ENCODE data around the gene NGEF.

The NGEF gene

DNA sequence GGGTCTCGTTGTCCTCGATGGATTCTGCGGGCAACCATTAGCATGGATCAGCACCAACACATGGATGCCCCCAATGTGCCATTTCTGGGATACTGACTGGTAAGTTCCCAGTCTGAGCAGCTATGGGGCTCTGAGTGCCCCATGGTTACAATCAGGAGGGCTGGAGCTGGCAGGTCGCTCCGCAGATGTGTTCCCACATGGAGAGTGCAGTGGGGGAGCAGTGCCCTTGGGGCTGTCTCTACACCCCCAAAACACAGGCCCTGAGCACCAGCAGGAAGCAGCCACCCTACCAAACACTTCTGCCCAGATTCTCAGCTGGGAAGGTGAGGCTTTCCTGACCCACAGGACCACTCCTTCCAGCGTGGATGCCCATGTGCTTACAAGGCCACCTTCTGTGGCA, 8.0 kb downstream of the NGEF start:
- Histone ChIP-seq H3K36me3 (no peaks in the 10 kb centered on the region), H3K27me3 (peaks cover 16% of the 10 kb centered on the region), H3K4me3 (ENCODE audit: low read depth in 1 of 2, low read length in 1 of 2) (no peak overlapping the region), H3K4me1 (ENCODE audit: control insufficient read depth in 1 of 2, insufficient read depth in 1 of 2, low read depth in 1 of 2, low read length in 1 of 2) (no peaks in the 10 kb centered on the region), H3K27ac (no peak overlapping the region), H3K9me3 (no peaks in the 10 kb centered on the region)
- TF ChIP-seq, protein P1, sequence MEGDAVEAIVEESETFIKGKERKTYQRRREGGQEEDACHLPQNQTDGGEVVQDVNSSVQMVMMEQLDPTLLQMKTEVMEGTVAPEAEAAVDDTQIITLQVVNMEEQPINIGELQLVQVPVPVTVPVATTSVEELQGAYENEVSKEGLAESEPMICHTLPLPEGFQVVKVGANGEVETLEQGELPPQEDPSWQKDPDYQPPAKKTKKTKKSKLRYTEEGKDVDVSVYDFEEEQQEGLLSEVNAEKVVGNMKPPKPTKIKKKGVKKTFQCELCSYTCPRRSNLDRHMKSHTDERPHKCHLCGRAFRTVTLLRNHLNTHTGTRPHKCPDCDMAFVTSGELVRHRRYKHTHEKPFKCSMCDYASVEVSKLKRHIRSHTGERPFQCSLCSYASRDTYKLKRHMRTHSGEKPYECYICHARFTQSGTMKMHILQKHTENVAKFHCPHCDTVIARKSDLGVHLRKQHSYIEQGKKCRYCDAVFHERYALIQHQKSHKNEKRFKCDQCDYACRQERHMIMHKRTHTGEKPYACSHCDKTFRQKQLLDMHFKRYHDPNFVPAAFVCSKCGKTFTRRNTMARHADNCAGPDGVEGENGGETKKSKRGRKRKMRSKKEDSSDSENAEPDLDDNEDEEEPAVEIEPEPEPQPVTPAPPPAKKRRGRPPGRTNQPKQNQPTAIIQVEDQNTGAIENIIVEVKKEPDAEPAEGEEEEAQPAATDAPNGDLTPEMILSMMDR (IDR thresholded peaks at IDR 0.05), result no peak

DNA sequence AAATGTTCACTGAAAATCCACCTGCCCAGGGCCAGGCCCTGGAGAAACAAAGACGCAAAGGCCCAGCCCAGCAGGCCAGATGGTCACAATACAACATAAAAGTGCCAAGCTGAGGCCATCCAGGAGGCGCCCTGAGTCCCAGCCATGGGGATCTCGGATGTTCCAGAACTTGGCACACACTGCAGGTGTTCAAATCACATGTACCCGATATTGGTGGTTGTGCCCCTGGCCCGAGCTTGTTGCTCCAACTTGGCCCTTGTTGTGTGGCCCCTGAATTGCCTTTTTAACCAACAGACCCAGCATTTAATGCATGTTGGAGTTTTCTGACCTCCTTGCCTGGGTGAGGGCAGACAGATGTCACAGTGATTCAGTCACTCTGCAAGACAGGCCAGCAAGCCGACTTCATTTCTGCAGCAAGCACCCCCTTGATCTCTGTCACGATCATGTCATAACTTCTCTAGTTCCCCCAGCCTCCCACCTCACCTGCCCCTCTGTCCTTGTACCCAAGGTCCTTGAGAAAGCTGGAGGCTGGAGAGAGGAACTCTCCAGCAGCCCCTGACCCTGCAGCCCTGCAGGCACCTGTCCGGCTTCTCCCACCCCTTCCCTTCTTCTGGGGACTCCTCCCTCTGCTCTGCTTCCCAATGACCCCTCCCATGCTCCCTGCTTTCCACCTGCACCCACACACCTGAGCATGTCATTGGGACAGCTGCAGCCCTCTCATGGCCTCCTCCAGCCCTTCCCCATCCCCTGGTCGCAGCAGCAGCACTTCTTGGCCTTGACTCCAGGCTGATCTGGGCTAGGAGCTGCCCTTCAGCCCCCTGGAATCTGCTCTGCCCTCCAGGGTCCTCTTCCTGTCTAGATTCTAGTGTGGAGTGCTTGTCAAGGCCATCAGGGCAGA, 9.1 kb downstream of the NGEF start:
- Histone ChIP-seq H3K4me3 (ENCODE audit: low read depth in 1 of 2, low read length in 1 of 2) (no peak overlapping the region), H3K9me3 (no peaks in the 10 kb centered on the region), H3K27ac (no peak overlapping the region), H3K27me3 (peaks cover 16% of the 10 kb centered on the region), H3K4me1 (ENCODE audit: control insufficient read depth in 1 of 2, insufficient read depth in 1 of 2, low read depth in 1 of 2, low read length in 1 of 2) (no peaks in the 10 kb centered on the region), H3K36me3 (no peaks in the 10 kb centered on the region)
- TF ChIP-seq, protein P1 (IDR thresholded peaks at IDR 0.05), result no peak

DNA sequence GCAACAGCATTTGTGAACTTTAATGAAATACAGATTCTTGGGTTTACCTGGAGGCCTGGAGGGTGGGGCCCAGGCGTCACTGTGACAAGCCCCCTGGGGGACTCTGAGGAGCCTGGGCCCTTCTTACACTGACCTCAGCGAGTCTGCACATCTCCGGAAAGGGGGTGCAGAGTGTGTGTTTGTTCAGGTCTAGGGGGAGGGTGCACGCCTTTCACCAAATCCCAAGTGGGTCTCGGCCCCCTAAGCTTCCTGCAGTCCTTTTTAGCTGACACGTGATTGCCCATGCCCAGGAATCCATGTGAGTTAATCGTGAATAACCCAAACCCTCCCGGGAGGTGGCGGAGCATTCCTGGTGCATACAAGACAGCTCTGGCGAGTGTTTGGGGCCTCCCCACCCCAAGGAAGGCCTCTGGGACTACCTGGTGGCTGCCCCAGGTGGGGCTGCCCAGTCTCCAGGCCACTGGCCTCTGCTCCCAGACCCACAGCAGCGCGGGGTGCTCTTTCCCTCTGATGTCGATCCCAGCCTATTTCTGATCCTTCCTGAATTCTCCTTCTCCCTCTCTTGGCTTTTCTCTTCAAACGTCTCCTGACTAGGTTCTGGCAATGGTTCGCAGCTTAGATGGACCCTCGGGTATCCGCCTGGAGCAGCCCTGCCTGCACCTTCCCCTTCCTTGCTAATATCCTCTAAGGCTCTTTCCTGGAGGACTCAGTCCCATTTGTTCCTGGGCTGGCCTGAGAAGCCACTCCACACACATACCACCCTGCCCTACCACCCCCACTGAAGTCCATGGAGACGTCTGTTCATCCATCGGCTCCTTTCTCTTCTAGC, 10.0 kb downstream of the NGEF start:
- H3K27me3 ChIP-seq, result peaks cover 16% of the 10 kb centered on the region
- no peaks in the 10 kb centered on the region for H3K9me3 ChIP-seq
- H3K4me1 ChIP-seq (ENCODE audit: control insufficient read depth in 1 of 2, insufficient read depth in 1 of 2, low read depth in 1 of 2, low read length in 1 of 2), result no peaks in the 10 kb centered on the region
- TF ChIP-seq, protein P1 (IDR thresholded peaks at IDR 0.05), result no peak
- no peak overlapping the region for H3K4me3 ChIP-seq (ENCODE audit: low read depth in 1 of 2, low read length in 1 of 2)
- no peaks in the 10 kb centered on the region for H3K36me3 ChIP-seq
- H3K27ac ChIP-seq, result no peak overlapping the region

DNA sequence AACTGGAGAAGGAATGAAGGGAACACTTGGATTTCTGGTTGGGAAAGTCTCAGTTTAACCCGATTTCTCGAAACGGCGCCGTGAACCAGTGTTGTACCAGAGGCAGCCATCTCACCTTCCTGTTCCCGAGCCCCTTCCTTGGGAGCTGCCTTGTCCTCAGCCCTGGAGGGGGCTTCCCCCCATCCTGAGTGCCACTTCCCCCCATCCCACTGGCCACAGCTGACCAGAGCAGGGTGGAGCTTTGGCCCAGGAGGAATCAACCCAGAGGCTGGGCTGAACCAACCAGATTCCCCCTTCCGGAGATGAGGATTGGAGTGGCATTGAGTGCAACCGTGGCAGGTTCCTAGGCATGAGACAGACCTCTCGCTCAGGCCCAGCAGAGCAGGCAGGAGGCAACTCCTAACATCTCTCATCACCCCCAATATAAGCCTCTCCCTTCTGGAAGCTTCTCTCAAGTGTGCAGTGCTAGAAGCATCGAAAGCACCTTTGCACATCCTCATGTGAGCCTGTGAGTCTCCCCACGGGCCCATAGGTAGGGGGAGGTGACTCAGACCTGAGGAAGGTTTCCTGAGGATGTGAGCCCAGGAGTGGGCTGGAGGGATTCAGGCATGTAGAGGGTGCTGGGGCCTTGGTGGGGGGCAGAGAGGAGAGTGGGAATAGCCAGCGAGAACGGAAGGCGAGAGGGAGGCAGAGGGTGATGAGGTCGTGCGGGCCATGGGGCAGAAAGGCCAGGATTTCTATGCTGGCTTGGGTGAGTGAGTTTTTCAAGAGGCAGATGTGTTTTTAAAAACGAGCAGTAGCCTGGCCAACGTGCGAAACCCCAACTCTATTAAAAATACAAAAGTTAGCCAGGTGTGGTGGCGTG, 11.9 kb downstream of the NGEF start:
- TF ChIP-seq, protein P1 (IDR thresholded peaks at IDR 0.05), result no peak
- Histone ChIP-seq H3K27me3 (peaks cover 12% of the 10 kb centered on the region), H3K4me3 (ENCODE audit: low read depth in 1 of 2, low read length in 1 of 2) (no peak overlapping the region), H3K4me1 (ENCODE audit: control insufficient read depth in 1 of 2, insufficient read depth in 1 of 2, low read depth in 1 of 2, low read length in 1 of 2) (no peaks in the 10 kb centered on the region), H3K27ac (no peak overlapping the region), H3K36me3 (no peaks in the 10 kb centered on the region), H3K9me3 (no peaks in the 10 kb centered on the region)

DNA sequence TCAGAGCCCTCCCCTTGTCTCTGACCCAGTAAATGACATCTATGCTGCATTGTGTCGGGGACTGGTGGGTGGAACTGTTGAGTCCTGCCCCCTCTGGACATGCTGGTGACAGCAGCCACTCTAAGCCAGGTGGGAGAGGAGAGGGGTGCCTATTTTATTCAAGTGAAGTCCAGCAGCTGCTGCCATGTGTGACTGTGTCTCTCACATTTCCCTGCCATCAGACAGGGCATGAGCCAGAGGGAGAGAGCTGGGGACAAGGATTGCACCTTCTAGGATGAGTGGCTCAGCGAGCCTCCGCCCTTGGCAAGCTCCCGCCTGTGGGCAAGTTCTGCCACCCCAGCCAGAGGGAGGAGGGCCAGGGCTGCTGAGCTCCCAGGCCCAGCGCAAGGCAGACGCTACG, 13.7 kb downstream of the NGEF start:
- H3K27ac ChIP-seq, result no peak overlapping the region
- H3K36me3 ChIP-seq, result no peaks in the 10 kb centered on the region
- no peak overlapping the region for H3K4me3 ChIP-seq (ENCODE audit: low read depth in 1 of 2, low read length in 1 of 2)
- TF ChIP-seq, protein P1 (IDR thresholded peaks at IDR 0.05), result no peak
- H3K9me3 ChIP-seq, result no peaks in the 10 kb centered on the region
- H3K4me1 ChIP-seq (ENCODE audit: control insufficient read depth in 1 of 2, insufficient read depth in 1 of 2, low read depth in 1 of 2, low read length in 1 of 2), result no peaks in the 10 kb centered on the region
- no peaks in the 10 kb centered on the region for H3K27me3 ChIP-seq
